ENCODE results near the gene RRAGD. TPM values are rescaled to one million over a fixed set of nuclear protein-coding genes. Genes with fewer than 3 reads are reported as not detected.

The RRAGD gene
- total RNA-seq, 1 donor from 2014 or later: 3.8 TPM

- no peaks in the 10 kb centered on the region for H3K9me3 Mint-ChIP-seq (ENCODE audit: unreplicated experiment)
- peak overlapping the region; percentile 89 for H3K4me3 ChIP-seq (ENCODE audit: insufficient read depth, low read depth, low read length)
These were observed 58.9 kb downstream of the RRAGD start for GRCh38 chr6:89353118-89353556.

GRCh38 chr6:89352278-89353117 lies 59.6 kb downstream of the RRAGD start, which contains the start of gene UBE2J1:
UBE2J1 (minus strand) TSS chr6:89352722; CDS start chr6:89352569, 153 bp downstream.
- DNase-seq (ENCODE audit: low read depth) (peak; percentile 92), FAIRE-seq (no peak)
- Mint-ChIP-seq H3K27me3 (ENCODE audit: low read depth, unreplicated experiment) (no peaks in the 10 kb centered on the region), H3K27ac (ENCODE audit: unreplicated experiment) (peak within 1 kb of the TSS; percentile 95), H3K4me3 (ENCODE audit: unreplicated experiment) (peak within 1 kb of the TSS; percentile 95), H3K36me3 (ENCODE audit: low read depth, unreplicated experiment) (peaks cover 2% of the 10 kb centered on the region), H3K4me1 (ENCODE audit: low read depth, unreplicated experiment) (peaks cover 36% of the 10 kb centered on the region), H3K9me3 (ENCODE audit: unreplicated experiment) (no peaks in the 10 kb centered on the region)
- Histone ChIP-seq H3K4me3 (ENCODE audit: insufficient read depth, low read depth, low read length) (peak within 1 kb of the TSS; percentile 89), H4K20me1 (ENCODE audit: insufficient read depth, low read length) (peaks cover 44% of the 10 kb centered on the region), H3K9me3 (ENCODE audit: insufficient read depth, low read depth, low read length) (no peaks in the 10 kb centered on the region), H3K9ac (ENCODE audit: low read length) (peak within 1 kb of the TSS; percentile 99), H3K36me3 (ENCODE audit: insufficient read depth, low read length) (no peaks in the 10 kb centered on the region), H2AFZ (ENCODE audit: low read depth, low read length) (peak within 1 kb of the TSS; percentile 74), H3K4me1 (ENCODE audit: insufficient read depth, low read length) (peaks cover 33% of the 10 kb centered on the region), H3K27me3 (ENCODE audit: insufficient read depth, low read length) (no peaks in the 10 kb centered on the region), H3K27ac (ENCODE audit: low read depth, low read length) (peak within 1 kb of the TSS; percentile 96), H3K79me2 (ENCODE audit: insufficient read depth, low read length) (peaks cover 58% of the 10 kb centered on the region), H3K4me2 (ENCODE audit: low read length) (peak within 1 kb of the TSS; percentile 83)
- TF ChIP-seq CTCF (IDR thresholded peaks at IDR 0.05; ENCODE audit: insufficient read depth, low read depth, low read length) (no peak), EZH2 (IDR thresholded peaks at IDR 0.05; ENCODE audit: insufficient read depth, low read length) (no peak)

More at GRCh38 chr6:89353118-89353556, 58.9 kb downstream of the RRAGD start:
- peak overlapping the region; percentile 83 for H3K4me3 Mint-ChIP-seq (ENCODE audit: unreplicated experiment)
- no peaks in the 10 kb centered on the region for H3K27me3 ChIP-seq (ENCODE audit: insufficient read depth, low read length)
- H3K79me2 ChIP-seq (ENCODE audit: insufficient read depth, low read length): peaks cover 52% of the 10 kb centered on the region
- no peak for FAIRE-seq
- no peaks in the 10 kb centered on the region for H3K9me3 ChIP-seq (ENCODE audit: insufficient read depth, low read depth, low read length)
- TF ChIP-seq CTCF (IDR thresholded peaks at IDR 0.05; ENCODE audit: insufficient read depth, low read depth, low read length) (no peak), EZH2 (IDR thresholded peaks at IDR 0.05; ENCODE audit: insufficient read depth, low read length) (no peak)
- H3K36me3 ChIP-seq (ENCODE audit: insufficient read depth, low read length): no peaks in the 10 kb centered on the region
- DNase-seq (ENCODE audit: low read depth): no peak
- peak overlapping the region; percentile 82 for H3K27ac Mint-ChIP-seq (ENCODE audit: unreplicated experiment)
- peak overlapping the region; percentile 99 for H3K9ac ChIP-seq (ENCODE audit: low read length)
- H3K4me1 Mint-ChIP-seq (ENCODE audit: low read depth, unreplicated experiment): peaks cover 29% of the 10 kb centered on the region
- peak overlapping the region; percentile 96 for H3K27ac ChIP-seq (ENCODE audit: low read depth, low read length)
- H2AFZ ChIP-seq (ENCODE audit: low read depth, low read length): peak overlapping the region; percentile 74
- peak overlapping the region; percentile 83 for H3K4me2 ChIP-seq (ENCODE audit: low read length)
- no peaks in the 10 kb centered on the region for H3K27me3 Mint-ChIP-seq (ENCODE audit: low read depth, unreplicated experiment)
- H3K36me3 Mint-ChIP-seq (ENCODE audit: low read depth, unreplicated experiment): peaks cover 2% of the 10 kb centered on the region
- H4K20me1 ChIP-seq (ENCODE audit: insufficient read depth, low read length): peaks cover 37% of the 10 kb centered on the region
- H3K4me1 ChIP-seq (ENCODE audit: insufficient read depth, low read length): peaks cover 27% of the 10 kb centered on the region

Data from astrocyte (in vitro differentiated cells and primary cell).